ENCODE results near the gene DXO.

Gene DXO

DNA sequence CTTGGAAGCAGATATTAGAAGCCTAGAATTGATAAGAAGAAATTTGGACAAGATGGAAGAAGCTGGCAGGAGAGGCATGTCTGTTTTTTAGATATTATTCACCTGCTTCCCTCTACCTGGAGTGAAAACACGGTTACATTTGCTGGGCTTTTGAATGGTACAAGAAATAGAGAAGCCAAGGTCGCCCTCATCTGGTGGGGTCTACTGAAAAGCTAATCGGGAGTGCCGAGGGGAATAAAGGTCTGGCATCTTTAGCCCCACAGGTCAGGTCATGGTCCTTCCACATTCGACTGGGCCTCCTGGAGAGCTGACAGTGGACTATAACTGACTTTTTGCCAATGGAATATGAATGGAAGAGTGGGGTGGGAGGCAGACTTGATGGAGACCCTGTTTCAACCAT is 49.0 kb downstream of the DXO start:
- DNase-seq, result no peak

- DNase-seq, result no peak
These were observed 51.1 kb downstream of the DXO start for GRCh38 chr6:31920811-31921210.

All from NCI-H1092 (cell line).